ENCODE data around the gene S100A11. TPM values are rescaled to one million over a fixed set of nuclear protein-coding genes. Genes with fewer than 3 reads are reported as not detected.

The S100A11 gene
- total and polyA plus RNA-seq, 7 experiments from 2014 or later, result 28.6 to 442 (median 189) TPM

GRCh38 chr1:151988405-151988923 is 48.3 kb downstream of the S100A11 start:
- H3K9me3 ChIP-seq (ENCODE audit: control insufficient read depth in 2 of 3, low read length in 3 of 3), result no peaks in the 10 kb centered on the region
- H3K4me1 ChIP-seq (ENCODE audit: control insufficient read depth in 2 of 2, insufficient read depth in 2 of 2, low read length in 2 of 2), result peaks cover 16 to 65% of the 10 kb centered on the region in 2 donors
- ChIA-PET POLR2A (no interaction called here), CTCF (interaction anchor here (0.9 to 3.2 kb wide), 2 partner anchors 20 to 98 kb away, joined by 3 to 19 read pairs; no protein-coding TSS in a partner anchor)
- peaks cover 0 to 54% (median 10%) of the 10 kb centered on the region in 5 donors for H3K36me3 Mint-ChIP-seq
- intact Hi-C loops (cut with micrococcal nuclease), result no loop called here
- H3K27ac ChIP-seq (ENCODE audit: low read depth, low read length), result peak overlapping the region; percentile 10
- no peaks in the 10 kb centered on the region for H3K27me3 ChIP-seq (ENCODE audit: control insufficient read depth in 2 of 2, insufficient read depth in 2 of 2, low read length in 2 of 2)
- H3K27ac Mint-ChIP-seq, result peak overlapping the region in 4 of 9 donors; percentile 19 to 43 (median 22)
- DNase-seq (no peak), ATAC-seq (no peak)
- peak overlapping the region in 1 of 10 donors; percentile 5 for H3K4me3 Mint-ChIP-seq
- no peak overlapping the region for H3K4me3 ChIP-seq (ENCODE audit: low read length)
- peaks cover 0 to 35% (median 5%) of the 10 kb centered on the region in 3 experiments for H3K36me3 ChIP-seq (ENCODE audit: control insufficient read depth in 2 of 3, insufficient read depth in 3 of 3, low read length in 3 of 3)
- peaks cover 57 to 86% (median 71%) of the 10 kb centered on the region in 7 donors for H3K4me1 Mint-ChIP-seq
- H3K27me3 Mint-ChIP-seq, result no peaks in the 10 kb centered on the region
- peaks cover 0 to 1% (median 0%) of the 10 kb centered on the region in 11 donors for H3K9me3 Mint-ChIP-seq

GRCh38 chr1:151986501-151987190 is 50.2 kb downstream of the S100A11 start:
- peaks cover 4 to 53% of the 10 kb centered on the region in 2 donors for H3K4me1 ChIP-seq (ENCODE audit: control insufficient read depth in 2 of 2, insufficient read depth in 2 of 2, low read length in 2 of 2)
- no peak overlapping the region for H3K4me3 ChIP-seq (ENCODE audit: low read length)
- no peaks in the 10 kb centered on the region for H3K27me3 ChIP-seq (ENCODE audit: control insufficient read depth in 2 of 2, insufficient read depth in 2 of 2, low read length in 2 of 2)
- ChIA-PET CTCF (interaction anchor here (0.6 to 2.2 kb wide), 3 partner anchors 13 to 18 kb away, joined by 3 to 11 read pairs (median 5); no protein-coding TSS in a partner anchor), POLR2A (interaction anchor here (0.7 kb wide), 1 partner anchor 82 kb away, joined by 3 read pairs; no protein-coding TSS in a partner anchor)
- ATAC-seq, result no peak
- Mint-ChIP-seq H3K27me3 (no peaks in the 10 kb centered on the region), H3K36me3 (peaks cover 1 to 57% (median 16%) of the 10 kb centered on the region in 5 donors), H3K27ac (peak overlapping the region in 3 of 9 donors; percentile 2 to 62 (median 25)), H3K4me3 (no peak overlapping the region), H3K9me3 (peaks cover 0 to 1% (median 0%) of the 10 kb centered on the region in 11 donors), H3K4me1 (peaks cover 45 to 82% (median 56%) of the 10 kb centered on the region in 7 donors)
- intact Hi-C loops (cut with micrococcal nuclease), result no loop called here
- no peaks in the 10 kb centered on the region for H3K9me3 ChIP-seq (ENCODE audit: control insufficient read depth in 2 of 3, low read length in 3 of 3)
- DNase-seq, result no peak
- no peak overlapping the region for H3K27ac ChIP-seq (ENCODE audit: low read depth, low read length)
- H3K36me3 ChIP-seq (ENCODE audit: control insufficient read depth in 2 of 3, insufficient read depth in 3 of 3, low read length in 3 of 3), result peaks cover 4 to 44% (median 5%) of the 10 kb centered on the region in 3 experiments

DNA sequence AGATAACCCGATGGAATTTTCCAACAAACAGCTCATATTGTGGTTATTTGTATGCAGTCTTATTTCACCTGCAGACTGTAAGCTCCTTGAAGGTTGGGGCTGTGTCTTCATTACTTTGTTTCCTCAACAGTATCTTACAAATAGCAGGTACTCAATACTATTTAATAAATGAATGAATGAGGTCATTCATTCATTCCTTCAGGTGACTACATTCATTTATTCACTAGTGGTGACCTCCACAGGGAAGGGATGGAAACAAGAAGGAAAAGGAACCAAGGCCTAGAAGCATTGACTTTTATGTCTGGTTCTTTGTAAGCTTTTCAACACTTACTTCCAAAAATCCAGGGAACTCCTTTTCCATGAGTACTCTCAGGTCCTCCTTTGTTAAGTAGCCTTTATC is 51.0 kb downstream of the S100A11 start:
- intact Hi-C loops (cut with micrococcal nuclease), result loop anchor here in 1 of 2 donors (1.0 kb wide), 1 partner anchor 12 kb away; no protein-coding TSS in a partner anchor

DNA sequence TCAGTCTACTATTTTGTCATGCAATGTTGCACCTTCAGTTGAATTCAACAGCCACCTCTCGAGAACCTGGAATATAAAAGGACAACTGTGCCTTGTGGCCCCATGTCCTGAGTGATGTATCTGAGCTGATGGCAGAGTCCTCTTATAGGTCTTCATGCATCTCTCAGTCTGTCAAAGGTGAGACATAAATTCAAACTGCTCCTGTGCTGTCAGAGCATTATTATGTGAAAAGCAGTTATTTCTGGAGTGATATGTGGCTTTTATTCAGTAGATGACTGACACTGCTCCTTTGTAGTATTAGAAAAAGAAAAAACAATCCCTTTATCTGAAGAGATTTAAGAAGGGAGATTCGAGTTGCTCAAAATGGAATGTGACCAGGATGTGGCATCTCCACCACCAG is 51.5 kb downstream of the S100A11 start:
- ATAC-seq, result no peak
- ChIA-PET POLR2A (interaction anchor here (0.6 to 1.0 kb wide), 3 partner anchors 29 to 89 kb away, joined by 3 read pairs; no protein-coding TSS in a partner anchor), CTCF (interaction anchor here (1.0 to 2.2 kb wide), 3 partner anchors 17 to 52 kb away, joined by 3 to 11 read pairs (median 3); no protein-coding TSS in a partner anchor)
- peaks cover 8 to 64% (median 16%) of the 10 kb centered on the region in 5 donors for H3K36me3 Mint-ChIP-seq
- no peak for DNase-seq
- H3K9me3 ChIP-seq (ENCODE audit: control insufficient read depth in 2 of 3, low read length in 3 of 3), result no peaks in the 10 kb centered on the region
- H3K9me3 Mint-ChIP-seq, result peaks cover 0 to 1% (median 0%) of the 10 kb centered on the region in 11 donors
- H3K27ac ChIP-seq (ENCODE audit: low read depth, low read length), result no peak overlapping the region
- H3K36me3 ChIP-seq (ENCODE audit: control insufficient read depth in 2 of 3, insufficient read depth in 3 of 3, low read length in 3 of 3), result peaks cover 5 to 44% (median 10%) of the 10 kb centered on the region in 3 experiments
- H3K27me3 Mint-ChIP-seq, result no peaks in the 10 kb centered on the region
- H3K27ac Mint-ChIP-seq, result peak overlapping the region in 1 of 9 donors; percentile 13
- no peaks in the 10 kb centered on the region for H3K27me3 ChIP-seq (ENCODE audit: control insufficient read depth in 2 of 2, insufficient read depth in 2 of 2, low read length in 2 of 2)
- peaks cover 38 to 68% (median 42%) of the 10 kb centered on the region in 7 donors for H3K4me1 Mint-ChIP-seq
- H3K4me1 ChIP-seq (ENCODE audit: control insufficient read depth in 2 of 2, insufficient read depth in 2 of 2, low read length in 2 of 2), result peaks cover 0 to 42% of the 10 kb centered on the region in 2 donors
- peak overlapping the region in 1 of 10 donors; percentile 49 for H3K4me3 Mint-ChIP-seq
- intact Hi-C loops (cut with micrococcal nuclease), result loop anchor here in 1 of 2 donors (1.0 kb wide), 1 partner anchor 12 kb away; no protein-coding TSS in a partner anchor
- no peak overlapping the region for H3K4me3 ChIP-seq (ENCODE audit: low read length)

More for the DNA sequence above, 51.0 kb downstream of the S100A11 start:
- H3K4me1 Mint-ChIP-seq, result peaks cover 39 to 73% (median 47%) of the 10 kb centered on the region in 7 donors
- H3K4me3 Mint-ChIP-seq, result peak overlapping the region in 1 of 10 donors; percentile 49
- ChIA-PET POLR2A (interaction anchor here (0.6 to 1.0 kb wide), 3 partner anchors 30 to 89 kb away, joined by 3 read pairs; no protein-coding TSS in a partner anchor), CTCF (interaction anchor here (1.0 to 2.2 kb wide), 2 partner anchors 16 to 17 kb away, joined by 3 to 11 read pairs; no protein-coding TSS in a partner anchor)
- no peak overlapping the region for H3K27ac Mint-ChIP-seq
- Histone ChIP-seq H3K27ac (ENCODE audit: low read depth, low read length) (no peak overlapping the region), H3K4me3 (ENCODE audit: low read length) (no peak overlapping the region), H3K27me3 (ENCODE audit: control insufficient read depth in 2 of 2, insufficient read depth in 2 of 2, low read length in 2 of 2) (no peaks in the 10 kb centered on the region), H3K9me3 (ENCODE audit: control insufficient read depth in 2 of 3, low read length in 3 of 3) (no peaks in the 10 kb centered on the region), H3K4me1 (ENCODE audit: control insufficient read depth in 2 of 2, insufficient read depth in 2 of 2, low read length in 2 of 2) (peaks cover 0 to 46% of the 10 kb centered on the region in 2 donors), H3K36me3 (ENCODE audit: control insufficient read depth in 2 of 3, insufficient read depth in 3 of 3, low read length in 3 of 3) (peaks cover 5 to 44% (median 10%) of the 10 kb centered on the region in 3 experiments)
- peaks cover 8 to 61% (median 16%) of the 10 kb centered on the region in 5 donors for H3K36me3 Mint-ChIP-seq
- no peaks in the 10 kb centered on the region for H3K27me3 Mint-ChIP-seq
- DNase-seq (no peak), ATAC-seq (no peak)
- H3K9me3 Mint-ChIP-seq, result peaks cover 0 to 1% (median 0%) of the 10 kb centered on the region in 11 donors

- Histone ChIP-seq H3K4me3 (ENCODE audit: low read length) (no peak overlapping the region), H3K4me1 (ENCODE audit: control insufficient read depth in 2 of 2, insufficient read depth in 2 of 2, low read length in 2 of 2) (peaks cover 0 to 33% of the 10 kb centered on the region in 2 donors), H3K9me3 (ENCODE audit: control insufficient read depth in 2 of 3, low read length in 3 of 3) (no peaks in the 10 kb centered on the region), H3K27me3 (ENCODE audit: control insufficient read depth in 2 of 2, insufficient read depth in 2 of 2, low read length in 2 of 2) (no peaks in the 10 kb centered on the region), H3K36me3 (ENCODE audit: control insufficient read depth in 2 of 3, insufficient read depth in 3 of 3, low read length in 3 of 3) (peaks cover 5 to 44% (median 10%) of the 10 kb centered on the region in 3 experiments), H3K27ac (ENCODE audit: low read depth, low read length) (no peak overlapping the region)
- peaks cover 0 to 1% (median 0%) of the 10 kb centered on the region in 11 donors for H3K9me3 Mint-ChIP-seq
- ChIA-PET CTCF (interaction anchor here (1.0 to 2.2 kb wide), 3 partner anchors 16 to 51 kb away, joined by 3 to 11 read pairs (median 3); no protein-coding TSS in a partner anchor), POLR2A (no interaction called here)
- H3K36me3 Mint-ChIP-seq, result peaks cover 8 to 68% (median 16%) of the 10 kb centered on the region in 5 donors
- peak overlapping the region in 6 of 9 donors; percentile 47 to 83 (median 64) for H3K27ac Mint-ChIP-seq
- peaks cover 32 to 60% (median 34%) of the 10 kb centered on the region in 7 donors for H3K4me1 Mint-ChIP-seq
- peak overlapping the region in 1 of 10 donors; percentile 76 for H3K4me3 Mint-ChIP-seq
- intact Hi-C loops (cut with micrococcal nuclease), result no loop called here
- DNase-seq (peak in 1 of 9 donors; percentile 40), ATAC-seq (peak; percentile 31)
- H3K27me3 Mint-ChIP-seq, result no peaks in the 10 kb centered on the region
Observed at GRCh38 chr1:151984313-151984956, 52.4 kb downstream of the S100A11 start.

Data from naive thymus-derived CD4-positive, alpha-beta T cell (primary cell).